ENCODE results near the gene CADPS.

DNA sequence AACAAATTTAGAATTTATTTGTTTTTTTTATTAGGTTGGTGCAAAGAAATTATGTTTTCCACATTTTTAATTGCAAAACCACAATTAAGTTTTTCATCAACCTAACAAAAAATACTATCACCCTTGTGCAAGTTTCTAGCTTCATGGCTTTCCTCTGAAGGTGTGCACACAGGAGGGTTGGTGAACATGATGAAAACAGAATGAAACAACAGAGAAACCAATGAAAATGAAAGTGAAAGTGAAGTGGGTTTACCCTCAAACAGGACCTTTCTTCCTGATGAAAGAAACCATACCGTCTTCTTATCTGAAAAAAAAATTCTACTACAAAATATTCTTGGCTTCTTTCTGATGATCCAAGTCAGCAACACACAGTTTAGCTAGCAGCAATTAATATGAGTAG, 429.9 kb downstream of the CADPS start:
- TF ChIP-seq REST (IDR thresholded peaks at IDR 0.05; ENCODE audit: insufficient read depth in 1 of 2, low read depth in 2 of 2, low read length in 2 of 2) = no peak
- TF ChIP-seq TAF1 (IDR thresholded peaks at IDR 0.05; ENCODE audit: borderline replicate concordance, insufficient read depth, low read length) = no peak
- TF ChIP-seq SIN3A (IDR thresholded peaks at IDR 0.05; ENCODE audit: borderline replicate concordance, insufficient read depth, low read length) = no peak
- no peak for TF ChIP-seq POLR2AphosphoS5 (IDR thresholded peaks at IDR 0.05; ENCODE audit: low read depth, low read length)
- TF ChIP-seq FOXP2 (optimal IDR thresholded peaks at IDR 0.05; ENCODE audit: borderline replicate concordance, extremely low read depth, extremely low read length, insufficient read depth) = no peak

Measured in PFSK-1 (cell line).